A549 (cell line): ENCODE results near the gene ZIC4.

Source experiments
- CEBPB ChIP-seq, 2 experiments: fragments of >200 bp in 1 of 2; sonication (Bioruptor Twin) in 1 of 2; formaldehyde crosslinking in 1 of 2; IDR thresholded peaks; 2 replicates each; pipeline ENCODE4 v1.6.1; 2012 to 2016
- CTCF ChIP-seq: fragments of >200 bp; sonication (Bioruptor Twin); formaldehyde crosslinking; IDR thresholded peaks from 3 replicates; pipeline ENCODE4 v1.5.1; 2016
- EP300 ChIP-seq, 2 experiments: fragments of >200 bp; sonication (Bioruptor Twin); formaldehyde crosslinking; IDR thresholded peaks; 2 replicates in 1 of 2; 3 replicates in 1 of 2; pipeline ENCODE4 v1.6.1; 2016 to 2017
- POLR2A ChIP-seq: IDR thresholded peaks from 2 replicates; pipeline ENCODE4 v1.6.1; 2012; ENCODE audit warnings: mild to moderate bottlenecking, low read length
- RFX5 ChIP-seq: fragments of 450-650 bp; IDR thresholded peaks from 2 replicates; pipeline ENCODE4 v1.7.1; 2014; ENCODE audit warnings: antibody characterized with exemption, mild to moderate bottlenecking, moderate library complexity
- SMC3 ChIP-seq: fragments of >200 bp; sonication (Bioruptor Twin); formaldehyde crosslinking; IDR thresholded peaks from 3 replicates; pipeline ENCODE4 v1.6.1; 2018; ENCODE audit warnings: inconsistent platforms
- ZNF302 ChIP-seq: fragments of 250-450 bp; sonication (Bioruptor Pico); IDR thresholded peaks from 2 replicates; pipeline ENCODE4 v1.9.0; 2021; ENCODE audit warnings: inconsistent platforms, mild to moderate bottlenecking, moderate library complexity

GRCh38 chr3:147383617-147384016 lies 22.7 kb downstream of the ZIC4 start:
- TF ChIP-seq RFX5 (no peak), CTCF (peak; percentile 10; the same call in 1 of the 3 replicates), SMC3 (no peak), EP300 (IDR thresholded peaks at IDR 0.05) (no peak), CEBPB (IDR thresholded peaks at IDR 0.05) (no peak), POLR2A (no peak), ZNF302 (no peak)
